Measurements from ENCODE around the gene DNAJC25.

Gene DNAJC25

DNA sequence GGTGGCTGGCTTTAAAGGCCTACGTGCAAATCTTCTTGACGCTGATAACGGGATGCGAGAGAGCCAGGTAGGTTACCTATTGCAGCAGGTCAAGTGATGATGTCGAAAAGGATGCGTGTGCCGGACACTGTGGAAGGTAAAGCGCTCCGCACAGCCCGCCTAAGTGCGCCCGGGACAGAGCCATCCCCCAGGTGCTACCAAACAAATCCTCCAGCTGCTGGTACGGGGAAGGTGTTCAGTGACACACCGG is 245 bp upstream of the DNAJC25 start (continued):
- TF ChIP-seq, protein P1, sequence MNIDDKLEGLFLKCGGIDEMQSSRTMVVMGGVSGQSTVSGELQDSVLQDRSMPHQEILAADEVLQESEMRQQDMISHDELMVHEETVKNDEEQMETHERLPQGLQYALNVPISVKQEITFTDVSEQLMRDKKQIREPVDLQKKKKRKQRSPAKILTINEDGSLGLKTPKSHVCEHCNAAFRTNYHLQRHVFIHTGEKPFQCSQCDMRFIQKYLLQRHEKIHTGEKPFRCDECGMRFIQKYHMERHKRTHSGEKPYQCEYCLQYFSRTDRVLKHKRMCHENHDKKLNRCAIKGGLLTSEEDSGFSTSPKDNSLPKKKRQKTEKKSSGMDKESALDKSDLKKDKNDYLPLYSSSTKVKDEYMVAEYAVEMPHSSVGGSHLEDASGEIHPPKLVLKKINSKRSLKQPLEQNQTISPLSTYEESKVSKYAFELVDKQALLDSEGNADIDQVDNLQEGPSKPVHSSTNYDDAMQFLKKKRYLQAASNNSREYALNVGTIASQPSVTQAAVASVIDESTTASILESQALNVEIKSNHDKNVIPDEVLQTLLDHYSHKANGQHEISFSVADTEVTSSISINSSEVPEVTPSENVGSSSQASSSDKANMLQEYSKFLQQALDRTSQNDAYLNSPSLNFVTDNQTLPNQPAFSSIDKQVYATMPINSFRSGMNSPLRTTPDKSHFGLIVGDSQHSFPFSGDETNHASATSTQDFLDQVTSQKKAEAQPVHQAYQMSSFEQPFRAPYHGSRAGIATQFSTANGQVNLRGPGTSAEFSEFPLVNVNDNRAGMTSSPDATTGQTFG (tag by site-specific recombination; IDR thresholded peaks at IDR 0.05; ENCODE audit: borderline replicate concordance): no peak
- peak; percentile 15; the same call in 1 of the 2 replicates for TF ChIP-seq OSR2 (tag by site-specific recombination; IDR thresholded peaks at IDR 0.05)
- no peak for TF ChIP-seq ZNF266 (tag by site-specific recombination; IDR thresholded peaks at IDR 0.05; ENCODE audit: low read depth)
- TF ChIP-seq ZNF629 (tag by site-specific recombination; IDR thresholded peaks at IDR 0.05): peak; percentile 82
- TF ChIP-seq BCL11A (tag by site-specific recombination; IDR thresholded peaks at IDR 0.05; ENCODE audit: low read depth): no peak
- peak; percentile 80 for TF ChIP-seq ZFP69B (tag by site-specific recombination; IDR thresholded peaks at IDR 0.05)
- TF ChIP-seq ZIC2 (tag by site-specific recombination; IDR thresholded peaks at IDR 0.05): no peak
- TF ChIP-seq ZSCAN30 (tag by site-specific recombination; IDR thresholded peaks at IDR 0.05): peak; percentile 76; the same call in 1 of the 2 replicates
- TF ChIP-seq ZBTB44 (tag by site-specific recombination; IDR thresholded peaks at IDR 0.05): no peak
- TF ChIP-seq ZNF560 (tag by site-specific recombination; IDR thresholded peaks at IDR 0.05; ENCODE audit: borderline replicate concordance): no peak
- TF ChIP-seq ZNF510 (tag by site-specific recombination; IDR thresholded peaks at IDR 0.05; ENCODE audit: insufficient replicate concordance): no peak
- peak; percentile 48; the same call in 1 of the 2 replicates for TF ChIP-seq CTCF (tag by site-specific recombination; IDR thresholded peaks at IDR 0.05)
- TF ChIP-seq OVOL3 (tag by site-specific recombination; IDR thresholded peaks at IDR 0.05): peak; percentile 29; the same call in 1 of the 2 replicates
- TF ChIP-seq, protein P2, sequence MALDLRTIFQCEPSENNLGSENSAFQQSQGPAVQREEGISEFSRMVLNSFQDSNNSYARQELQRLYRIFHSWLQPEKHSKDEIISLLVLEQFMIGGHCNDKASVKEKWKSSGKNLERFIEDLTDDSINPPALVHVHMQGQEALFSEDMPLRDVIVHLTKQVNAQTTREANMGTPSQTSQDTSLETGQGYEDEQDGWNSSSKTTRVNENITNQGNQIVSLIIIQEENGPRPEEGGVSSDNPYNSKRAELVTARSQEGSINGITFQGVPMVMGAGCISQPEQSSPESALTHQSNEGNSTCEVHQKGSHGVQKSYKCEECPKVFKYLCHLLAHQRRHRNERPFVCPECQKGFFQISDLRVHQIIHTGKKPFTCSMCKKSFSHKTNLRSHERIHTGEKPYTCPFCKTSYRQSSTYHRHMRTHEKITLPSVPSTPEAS (tag by site-specific recombination; IDR thresholded peaks at IDR 0.05): 0 out of 2 replicates have a peak, but pooled peaks have one; percentile 45
- no peak for TF ChIP-seq ZNF214 (tag by site-specific recombination; IDR thresholded peaks at IDR 0.05; ENCODE audit: borderline replicate concordance)
- peak; percentile 72; the same call in 1 of the 2 replicates for TF ChIP-seq KLF8 (tag by site-specific recombination; IDR thresholded peaks at IDR 0.05)
- no peak for TF ChIP-seq ZNF221 (tag by site-specific recombination; IDR thresholded peaks at IDR 0.05; ENCODE audit: borderline replicate concordance)
- no peak for TF ChIP-seq ZNF768 (tag by site-specific recombination; IDR thresholded peaks at IDR 0.05)
- peak; percentile 43; the same call in 1 of the 2 replicates for TF ChIP-seq ZNF341 (tag by site-specific recombination; IDR thresholded peaks at IDR 0.05; ENCODE audit: low read depth)
- no peak for TF ChIP-seq HOXC10 (CRISPR knock-in tag; IDR thresholded peaks at IDR 0.05)
- TF ChIP-seq INSM2 (tag by site-specific recombination; IDR thresholded peaks at IDR 0.05): no peak
- TF ChIP-seq ZNF302 (tag by site-specific recombination; IDR thresholded peaks at IDR 0.05; ENCODE audit: low read depth): no peak
- TF ChIP-seq ZBTB11 (tag by site-specific recombination; conservative IDR thresholded peaks at IDR 0.05; ENCODE audit: low read depth): peak; percentile 99
- no peak for TF ChIP-seq ZNF16 (tag by site-specific recombination; IDR thresholded peaks at IDR 0.05; ENCODE audit: low read depth)
- TF ChIP-seq ZNF24 (tag by site-specific recombination; IDR thresholded peaks at IDR 0.05): peak; percentile 91
- TF ChIP-seq, protein P3, sequence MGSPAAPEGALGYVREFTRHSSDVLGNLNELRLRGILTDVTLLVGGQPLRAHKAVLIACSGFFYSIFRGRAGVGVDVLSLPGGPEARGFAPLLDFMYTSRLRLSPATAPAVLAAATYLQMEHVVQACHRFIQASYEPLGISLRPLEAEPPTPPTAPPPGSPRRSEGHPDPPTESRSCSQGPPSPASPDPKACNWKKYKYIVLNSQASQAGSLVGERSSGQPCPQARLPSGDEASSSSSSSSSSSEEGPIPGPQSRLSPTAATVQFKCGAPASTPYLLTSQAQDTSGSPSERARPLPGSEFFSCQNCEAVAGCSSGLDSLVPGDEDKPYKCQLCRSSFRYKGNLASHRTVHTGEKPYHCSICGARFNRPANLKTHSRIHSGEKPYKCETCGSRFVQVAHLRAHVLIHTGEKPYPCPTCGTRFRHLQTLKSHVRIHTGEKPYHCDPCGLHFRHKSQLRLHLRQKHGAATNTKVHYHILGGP (tag by site-specific recombination; IDR thresholded peaks at IDR 0.05): no peak
- no peak for TF ChIP-seq ZNF571 (tag by site-specific recombination; IDR thresholded peaks at IDR 0.05)

Measured in HEK293 (cell line).